ENCODE data around the gene DEK.
A peak's percentile ranks its signal among the peaks of the same experiment; 100 is the strongest.
"Not testable (repeated sequence)": the region's sequence is repeated elsewhere in the genome, so short reads cannot be mapped to it uniquely, and the experiment has no call there.

DEK gene

DNA sequence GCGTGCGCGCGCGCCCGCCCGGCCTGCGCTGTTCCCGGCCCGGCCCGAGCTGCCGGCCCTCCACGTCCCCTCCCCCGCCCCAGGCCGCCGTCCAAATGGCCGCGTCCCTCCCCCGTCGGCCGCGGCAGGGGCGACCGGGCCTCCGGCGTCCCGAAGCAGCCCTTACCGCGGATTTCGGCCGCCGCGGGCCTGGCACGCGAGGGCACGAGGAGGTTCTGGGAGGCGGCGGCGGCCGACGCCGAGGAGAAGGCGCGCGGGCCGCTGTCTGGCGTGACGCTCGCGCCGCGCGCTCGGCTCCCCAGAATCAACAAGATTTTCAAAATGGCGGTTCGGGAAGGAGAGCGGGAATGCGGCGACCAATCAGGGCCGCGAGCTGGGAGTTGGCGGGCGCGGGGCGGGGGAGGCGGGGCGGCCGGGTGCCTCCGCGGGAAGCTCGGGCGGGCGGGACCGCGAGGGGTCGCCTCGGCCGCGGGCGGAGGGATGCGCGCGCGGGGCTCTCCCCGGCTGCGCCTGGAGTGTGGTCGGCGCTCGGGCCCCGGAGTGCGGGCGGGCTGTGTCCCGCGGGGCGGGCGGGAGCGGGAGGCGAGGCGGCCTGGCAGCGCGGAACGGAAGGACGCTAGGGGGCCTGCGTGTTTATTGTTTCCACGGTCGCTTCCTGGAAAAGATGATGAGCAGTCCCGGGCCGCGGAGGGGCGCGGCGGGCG, at the start of gene DEK:
Gene DEK (minus strand): TSS at position 312 of the 704 bp plus-strand sequence. CDS start 543 bp downstream, outside the sequence.
- peak; percentile 75 for TF ChIP-seq CTCF (IDR thresholded peaks at IDR 0.05)
- TF ChIP-seq ZFX (IDR thresholded peaks at IDR 0.05; ENCODE audit: borderline replicate concordance): no peak
- peak within 1 kb of the TSS; percentile 95 for H3K27ac ChIP-seq

DNA sequence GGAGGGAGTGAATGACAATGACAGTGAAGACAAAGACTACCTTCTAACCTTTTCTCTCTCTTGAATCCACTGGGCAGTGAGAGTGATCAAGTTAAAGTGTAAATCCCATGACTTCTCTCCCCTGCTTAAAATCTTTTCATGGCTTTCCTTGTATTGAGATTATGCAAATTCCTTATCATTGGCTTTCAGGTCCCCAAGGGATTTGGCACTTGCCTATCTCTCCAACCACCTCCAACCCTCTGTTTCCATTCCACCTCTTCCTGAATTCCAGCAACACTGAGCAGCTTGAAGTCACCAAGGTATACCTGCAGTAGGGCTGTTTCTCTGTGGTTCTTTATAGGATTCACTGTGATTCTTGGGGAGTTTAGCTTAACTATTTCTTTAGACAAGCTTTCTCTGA, 48.0 kb upstream of the DEK start:
- TF ChIP-seq ZFX (IDR thresholded peaks at IDR 0.05; ENCODE audit: borderline replicate concordance): no peak
- no peak for TF ChIP-seq CTCF (IDR thresholded peaks at IDR 0.05)
- no peak overlapping the region for H3K27ac ChIP-seq

DNA sequence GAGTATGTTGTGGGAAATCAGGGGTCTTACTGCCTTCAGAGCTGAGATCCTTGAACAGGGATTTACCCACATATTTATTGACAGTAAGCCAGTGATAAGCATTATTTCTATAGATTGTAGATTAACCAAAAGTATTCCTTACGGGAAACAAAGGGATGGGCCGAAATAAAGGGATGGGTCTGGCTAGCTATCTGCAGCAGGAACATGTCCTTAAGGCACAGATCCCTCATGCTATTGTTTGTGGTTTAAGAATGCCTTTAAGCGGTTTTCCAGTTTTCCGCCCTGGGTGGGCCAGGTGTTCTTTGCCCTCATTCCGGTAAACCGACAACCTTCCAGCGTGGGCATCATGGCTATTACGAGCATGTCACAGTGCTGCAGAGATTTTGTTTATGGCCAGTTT, 45.7 kb upstream of the DEK start:
- H3K27ac ChIP-seq: not testable (repeated sequence)

DNA sequence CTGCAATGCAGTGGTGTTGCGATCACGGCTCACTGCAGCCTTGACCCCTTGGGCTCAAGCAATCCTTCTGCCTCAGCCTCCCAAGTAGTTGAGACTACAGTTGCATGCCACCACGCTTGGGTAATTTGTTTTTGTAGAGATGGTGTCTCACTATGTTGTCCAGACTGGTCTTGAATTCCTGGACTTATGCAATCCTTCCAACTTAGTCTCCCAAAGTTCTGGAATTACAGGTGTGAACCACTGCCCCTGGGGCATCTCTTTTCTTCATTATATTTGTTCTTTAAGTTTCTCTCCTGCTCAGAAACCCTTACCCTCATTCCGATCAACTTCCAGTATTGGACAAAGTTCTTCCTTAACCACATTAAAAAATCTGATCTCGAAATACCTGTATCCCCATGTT, 44.7 kb upstream of the DEK start:
- no peak overlapping the region for H3K27ac ChIP-seq
- TF ChIP-seq ZFX (IDR thresholded peaks at IDR 0.05; ENCODE audit: borderline replicate concordance) (no peak), CTCF (IDR thresholded peaks at IDR 0.05) (no peak)

DNA sequence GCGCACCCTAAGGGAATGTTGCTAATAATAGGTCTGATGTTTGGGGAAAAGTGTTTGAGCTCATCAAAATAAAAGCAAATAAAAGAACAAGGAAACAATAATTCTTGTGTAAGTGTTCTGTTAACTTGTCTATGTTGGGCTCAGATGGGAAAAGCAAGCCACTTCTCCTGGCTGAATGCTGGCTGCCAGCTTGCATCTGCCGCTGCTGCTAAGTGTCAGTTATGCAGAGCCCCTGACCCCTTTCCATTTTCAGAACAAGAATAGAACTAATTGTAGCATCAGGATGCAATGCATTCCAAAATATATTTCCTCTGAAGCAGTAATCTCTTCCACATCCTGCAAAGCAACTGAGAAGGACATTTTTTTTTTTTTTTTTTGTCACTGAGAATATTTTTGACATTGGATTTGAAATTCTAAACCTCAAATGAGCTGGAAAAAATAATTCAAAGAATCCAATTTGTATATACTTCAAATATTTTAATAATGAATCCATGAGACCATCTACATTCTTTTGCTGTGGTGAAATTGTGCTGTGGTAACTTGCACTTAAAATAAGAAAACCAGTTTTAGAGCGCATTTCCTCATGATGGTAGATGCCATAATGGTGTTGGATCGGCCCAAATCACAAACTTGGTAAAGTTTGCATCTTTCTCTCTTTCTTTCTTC, 43.9 kb upstream of the DEK start:
- H3K27ac ChIP-seq: no peak overlapping the region
- TF ChIP-seq ZFX (IDR thresholded peaks at IDR 0.05; ENCODE audit: borderline replicate concordance) (no peak), CTCF (IDR thresholded peaks at IDR 0.05) (no peak)

DNA sequence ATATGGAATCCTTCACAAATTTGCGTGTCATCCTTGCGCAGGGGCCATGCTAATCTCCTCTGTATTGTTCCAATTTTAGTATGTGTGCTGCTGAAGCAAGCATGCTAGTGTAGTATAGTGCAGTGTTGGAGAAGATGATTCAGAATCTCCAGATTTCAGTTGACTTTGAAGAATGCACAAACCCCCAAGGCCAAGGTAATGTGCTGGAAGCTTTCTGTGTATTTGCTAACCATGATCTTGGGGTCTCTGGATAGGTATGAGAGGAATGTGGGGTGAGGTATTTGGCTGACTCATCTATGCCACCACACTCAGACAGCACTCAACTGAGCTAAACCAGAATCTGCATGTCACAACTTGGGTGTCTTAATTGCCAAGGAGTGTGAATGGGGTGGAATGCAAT, 42.6 kb upstream of the DEK start:
- no peak overlapping the region for H3K27ac ChIP-seq
- TF ChIP-seq ZFX (IDR thresholded peaks at IDR 0.05; ENCODE audit: borderline replicate concordance): no peak
- TF ChIP-seq CTCF (IDR thresholded peaks at IDR 0.05): no peak

DNA sequence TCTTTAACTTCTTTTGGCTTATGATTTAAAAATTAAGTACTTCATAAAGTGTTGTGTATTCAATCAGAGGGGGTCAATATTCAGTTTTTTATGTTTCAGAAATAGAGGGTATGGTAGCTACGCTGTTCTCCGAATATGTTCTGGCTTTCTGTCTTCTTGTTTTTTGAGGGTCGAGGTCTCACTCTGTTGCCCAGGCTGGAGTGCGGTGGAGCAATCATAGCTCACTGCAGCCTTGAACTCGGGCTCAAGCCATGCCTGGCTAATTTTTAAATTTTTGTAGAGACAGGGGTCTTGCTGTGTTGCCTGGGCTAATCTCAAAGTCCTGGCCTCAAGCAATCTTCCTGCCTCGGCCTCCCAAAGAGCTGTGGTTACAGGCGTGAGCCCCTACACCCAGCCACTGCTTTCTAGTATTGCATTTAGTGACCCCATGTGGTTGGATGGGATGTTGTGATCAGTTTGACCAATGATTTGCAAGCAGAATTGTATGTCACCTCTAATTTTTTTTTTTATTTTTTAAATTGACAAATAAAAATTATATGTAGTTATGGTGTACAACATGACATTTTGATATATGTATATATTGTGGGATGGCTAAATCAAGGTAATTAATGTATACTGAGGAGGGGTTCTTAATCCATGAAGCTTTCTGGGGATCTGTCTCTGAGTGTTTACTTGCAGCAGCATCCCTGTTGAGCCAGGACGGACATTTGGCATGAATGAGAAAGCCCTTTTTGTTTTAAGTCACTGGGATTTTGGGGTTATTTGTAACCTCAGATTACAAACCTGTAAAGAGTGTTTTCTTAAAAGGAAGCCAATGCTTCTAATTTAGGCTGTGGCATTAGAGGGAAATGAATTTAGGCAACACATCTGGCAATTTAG, 38.5 kb upstream of the DEK start:
- no peak for TF ChIP-seq ZFX (IDR thresholded peaks at IDR 0.05; ENCODE audit: borderline replicate concordance)
- TF ChIP-seq CTCF (IDR thresholded peaks at IDR 0.05): peak; percentile 20; the same call in 1 of the 2 replicates
- H3K27ac ChIP-seq: no peak overlapping the region
